ENCODE measurements around the gene MACF1. TPM values are rescaled to one million over a fixed set of nuclear protein-coding genes. Genes with fewer than 3 reads are reported as not detected.

MACF1 gene
- total RNA-seq, 1 donor from 2014 or later = 386 TPM

GRCh38 chr1:39409055-39409816 is 204.7 kb downstream of the MACF1 start:
- no peak for TF ChIP-seq CTCF (IDR thresholded peaks at IDR 0.05)
- DNase-seq (ENCODE audit: low spot score) = no peak
- H3K27me3 Mint-ChIP-seq (ENCODE audit: low read depth) = no peaks in the 10 kb centered on the region

GRCh38 chr1:39410915-39411436 is 206.5 kb downstream of the MACF1 start:
- H3K36me3 Mint-ChIP-seq (ENCODE audit: low read depth) = peaks cover 3% of the 10 kb centered on the region
- peak; percentile 87 for TF ChIP-seq CTCF (IDR thresholded peaks at IDR 0.05)
- no peaks in the 10 kb centered on the region for H3K9me3 Mint-ChIP-seq (ENCODE audit: low read depth)
- peaks cover 82% of the 10 kb centered on the region for H3K4me1 Mint-ChIP-seq (ENCODE audit: low read depth)
- H3K27ac Mint-ChIP-seq (ENCODE audit: unreplicated experiment) = peak overlapping the region; percentile 78
- no peak for DNase-seq (ENCODE audit: low spot score)
- H3K4me3 Mint-ChIP-seq (ENCODE audit: unreplicated experiment) = peak overlapping the region; percentile 67
- H3K27me3 Mint-ChIP-seq (ENCODE audit: low read depth) = no peaks in the 10 kb centered on the region

More at GRCh38 chr1:39409055-39409816, 204.7 kb downstream of the MACF1 start:
- Mint-ChIP-seq H3K27ac (ENCODE audit: unreplicated experiment) (peak overlapping the region; percentile 78), H3K4me1 (ENCODE audit: low read depth) (peaks cover 81% of the 10 kb centered on the region), H3K36me3 (ENCODE audit: low read depth) (peaks cover 2% of the 10 kb centered on the region), H3K9me3 (ENCODE audit: low read depth) (no peaks in the 10 kb centered on the region), H3K4me3 (ENCODE audit: unreplicated experiment) (peak overlapping the region; percentile 78)

GRCh38 chr1:39411526-39412478 is 207.3 kb downstream of the MACF1 start:
- H3K27me3 Mint-ChIP-seq (ENCODE audit: low read depth) = no peaks in the 10 kb centered on the region
- no peak for DNase-seq (ENCODE audit: low spot score)
- H3K27ac Mint-ChIP-seq (ENCODE audit: unreplicated experiment) = peak overlapping the region; percentile 78
- no peaks in the 10 kb centered on the region for H3K9me3 Mint-ChIP-seq (ENCODE audit: low read depth)
- H3K4me3 Mint-ChIP-seq (ENCODE audit: unreplicated experiment) = peak overlapping the region; percentile 67
- H3K36me3 Mint-ChIP-seq (ENCODE audit: low read depth) = peaks cover 3% of the 10 kb centered on the region
- H3K4me1 Mint-ChIP-seq (ENCODE audit: low read depth) = peaks cover 82% of the 10 kb centered on the region
- no peak for TF ChIP-seq CTCF (IDR thresholded peaks at IDR 0.05)

- no peak for DNase-seq (ENCODE audit: low spot score)
- Mint-ChIP-seq H3K27ac (ENCODE audit: unreplicated experiment) (peak overlapping the region; percentile 45), H3K27me3 (ENCODE audit: low read depth) (no peaks in the 10 kb centered on the region), H3K4me3 (ENCODE audit: unreplicated experiment) (peak overlapping the region; percentile 67), H3K4me1 (ENCODE audit: low read depth) (peaks cover 77% of the 10 kb centered on the region), H3K9me3 (ENCODE audit: low read depth) (no peaks in the 10 kb centered on the region), H3K36me3 (ENCODE audit: low read depth) (peaks cover 3% of the 10 kb centered on the region)
- TF ChIP-seq CTCF (IDR thresholded peaks at IDR 0.05) = no peak
These were observed 208.4 kb downstream of the MACF1 start for GRCh38 chr1:39412892-39413291.

Data from chondrocyte (in vitro differentiated cells).